ENCODE measurements around the gene UBE2N. TPM values are rescaled to one million over a fixed set of nuclear protein-coding genes. Genes with fewer than 3 reads are reported as not detected.
"Not testable (repeated sequence)": the region's sequence is repeated elsewhere in the genome, so short reads cannot be mapped to it uniquely, and the experiment has no call there.

UBE2N gene
- total RNA-seq, 1 experiment from 2014 or later, result 177 TPM

- H3K9me3 ChIP-seq (ENCODE audit: low read depth, low read length, poor library complexity, severe bottlenecking), result no peaks in the 10 kb centered on the region
- H3K36me3 ChIP-seq (ENCODE audit: insufficient read depth, low read length, poor library complexity, severe bottlenecking), result no peaks in the 10 kb centered on the region
- intact Hi-C loops (cut with micrococcal nuclease; ENCODE audit: unreplicated experiment), result no loop called here
- ChIA-PET CTCF (no interaction called here), POLR2A (ENCODE audit: low non-redundant PET) (interaction anchor here (0.6 kb wide), 1 partner anchor 29 kb away, joined by 3 read pairs; no protein-coding TSS in a partner anchor)
- BruUV-seq (replicated peaks), result no TSS peak
- no peak overlapping the region for H3K4me3 ChIP-seq (ENCODE audit: low read depth, low read length, poor library complexity, severe bottlenecking)
- no peaks in the 10 kb centered on the region for H3K27me3 ChIP-seq (replicated peaks; ENCODE audit: insufficient read depth, low read depth, low read length, poor library complexity)
- H3K27ac ChIP-seq (ENCODE audit: low read depth, low read length, poor library complexity, severe bottlenecking), result no peak overlapping the region
- peaks cover 41% of the 10 kb centered on the region for H3K4me1 ChIP-seq (ENCODE audit: insufficient read depth, low read length, poor library complexity, severe bottlenecking)
- TF ChIP-seq EZH2 (IDR thresholded peaks at IDR 0.05; ENCODE audit: borderline replicate concordance, low read depth, low read length, poor library complexity, severe bottlenecking) (no peak), CTCF (conservative IDR thresholded peaks at IDR 0.05; ENCODE audit: low read depth, low read length) (no peak)
- DNase-seq (ENCODE audit: low spot score), result no peak
Measured at GRCh38 chr12:93415723-93416464, 25.9 kb downstream of the UBE2N start.

GRCh38 chr12:93413064-93413463 is 28.7 kb downstream of the UBE2N start:
- Histone ChIP-seq H3K9me3 (ENCODE audit: low read depth, low read length, poor library complexity, severe bottlenecking) (no peaks in the 10 kb centered on the region), H3K4me1 (ENCODE audit: insufficient read depth, low read length, poor library complexity, severe bottlenecking) (peaks cover 42% of the 10 kb centered on the region), H3K36me3 (ENCODE audit: insufficient read depth, low read length, poor library complexity, severe bottlenecking) (peaks cover 8% of the 10 kb centered on the region), H3K27me3 (replicated peaks; ENCODE audit: insufficient read depth, low read depth, low read length, poor library complexity) (no peaks in the 10 kb centered on the region), H3K27ac (ENCODE audit: low read depth, low read length, poor library complexity, severe bottlenecking) (no peak overlapping the region), H3K4me3 (ENCODE audit: low read depth, low read length, poor library complexity, severe bottlenecking) (no peak overlapping the region)
- POLR2A ChIA-PET (ENCODE audit: low non-redundant PET), result no interaction called here
- no TSS peak for BruUV-seq (replicated peaks)
- intact Hi-C loops (cut with micrococcal nuclease; ENCODE audit: unreplicated experiment), result no loop called here
- DNase-seq (ENCODE audit: low spot score), result no peak
- CTCF ChIA-PET, result no interaction called here
- TF ChIP-seq CTCF (conservative IDR thresholded peaks at IDR 0.05; ENCODE audit: low read depth, low read length) (no peak), EZH2 (IDR thresholded peaks at IDR 0.05; ENCODE audit: borderline replicate concordance, low read depth, low read length, poor library complexity, severe bottlenecking) (no peak)

GRCh38 chr12:93412396-93412795 is 29.4 kb downstream of the UBE2N start:
- H3K27me3 ChIP-seq (replicated peaks; ENCODE audit: insufficient read depth, low read depth, low read length, poor library complexity); H3K36me3 ChIP-seq (ENCODE audit: insufficient read depth, low read length, poor library complexity, severe bottlenecking); H3K27ac ChIP-seq (ENCODE audit: low read depth, low read length, poor library complexity, severe bottlenecking); BruUV-seq (replicated peaks); H3K4me3 ChIP-seq (ENCODE audit: low read depth, low read length, poor library complexity, severe bottlenecking); CTCF ChIA-PET; DNase-seq (ENCODE audit: low spot score); intact Hi-C loops (cut with micrococcal nuclease; ENCODE audit: unreplicated experiment); H3K9me3 ChIP-seq (ENCODE audit: low read depth, low read length, poor library complexity, severe bottlenecking): not testable (repeated sequence)
- POLR2A ChIA-PET (ENCODE audit: low non-redundant PET), result interaction anchor here (0.6 kb wide), 1 partner anchor 331 kb away, joined by 3 read pairs; no protein-coding TSS in a partner anchor
- peaks cover 43% of the 10 kb centered on the region for H3K4me1 ChIP-seq (ENCODE audit: insufficient read depth, low read length, poor library complexity, severe bottlenecking)

GRCh38 chr12:93411060-93411459 is 30.7 kb downstream of the UBE2N start:
- CTCF ChIA-PET; DNase-seq (ENCODE audit: low spot score); POLR2A ChIA-PET (ENCODE audit: low non-redundant PET); H3K36me3 ChIP-seq (ENCODE audit: insufficient read depth, low read length, poor library complexity, severe bottlenecking); H3K4me3 ChIP-seq (ENCODE audit: low read depth, low read length, poor library complexity, severe bottlenecking); intact Hi-C loops (cut with micrococcal nuclease; ENCODE audit: unreplicated experiment); H3K27me3 ChIP-seq (replicated peaks; ENCODE audit: insufficient read depth, low read depth, low read length, poor library complexity); H3K27ac ChIP-seq (ENCODE audit: low read depth, low read length, poor library complexity, severe bottlenecking); BruUV-seq (replicated peaks); H3K9me3 ChIP-seq (ENCODE audit: low read depth, low read length, poor library complexity, severe bottlenecking): not testable (repeated sequence)
- H3K4me1 ChIP-seq (ENCODE audit: insufficient read depth, low read length, poor library complexity, severe bottlenecking), result peaks cover 31% of the 10 kb centered on the region

GRCh38 chr12:93409343-93410187 is 32.2 kb downstream of the UBE2N start:
- H3K27me3 ChIP-seq (replicated peaks; ENCODE audit: insufficient read depth, low read depth, low read length, poor library complexity); H3K9me3 ChIP-seq (ENCODE audit: low read depth, low read length, poor library complexity, severe bottlenecking); intact Hi-C loops (cut with micrococcal nuclease; ENCODE audit: unreplicated experiment); POLR2A ChIA-PET (ENCODE audit: low non-redundant PET); CTCF ChIA-PET; H3K4me3 ChIP-seq (ENCODE audit: low read depth, low read length, poor library complexity, severe bottlenecking); H3K27ac ChIP-seq (ENCODE audit: low read depth, low read length, poor library complexity, severe bottlenecking): not testable (repeated sequence)
- BruUV-seq (replicated peaks), result TSS peak; percentile 80
- H3K4me1 ChIP-seq (ENCODE audit: insufficient read depth, low read length, poor library complexity, severe bottlenecking), result peaks cover 20% of the 10 kb centered on the region
- DNase-seq (ENCODE audit: low spot score), result peak; percentile 49
- H3K36me3 ChIP-seq (ENCODE audit: insufficient read depth, low read length, poor library complexity, severe bottlenecking), result peaks cover 13% of the 10 kb centered on the region

Measured in A673 (cell line).